GM11168 (cell line): ENCODE results near the gene GRK4.
"Not testable (repeated sequence)": the region's sequence is repeated elsewhere in the genome, so short reads cannot be mapped to it uniquely, and the experiment has no call there.

Source experiments
- in situ Hi-C: fragments of 300-500 bp; cut with MboI; formaldehyde crosslinking; loops from one replicate; pipeline ENCODE4 v1.12.0; 2022; ENCODE audit warnings: low sequenced_read_pairs; ENCODE audit not compliant: unreplicated experiment

Gene GRK4

GRCh38 chr4:2940267-2941137 lies 22.9 kb upstream of the GRK4 start:
- in situ Hi-C loops, result no loop called here

- in situ Hi-C loops, result no loop called here
Measured at GRCh38 chr4:2941138-2942036, 22.0 kb upstream of the GRK4 start.

- in situ Hi-C loops, result no loop called here
Measured at GRCh38 chr4:2942037-2942531, 21.3 kb upstream of the GRK4 start.

- in situ Hi-C loops, result no loop called here
Measured at GRCh38 chr4:2942532-2943363, 20.6 kb upstream of the GRK4 start.

- in situ Hi-C loops, result no loop called here
Measured at GRCh38 chr4:2943364-2944090, 19.8 kb upstream of the GRK4 start.

- in situ Hi-C loops, result no loop called here
Measured at GRCh38 chr4:2944091-2944482, 19.3 kb upstream of the GRK4 start.

- in situ Hi-C loops, result no loop called here
Measured at GRCh38 chr4:2944586-2945526, 18.5 kb upstream of the GRK4 start.

- in situ Hi-C loops, result not testable (repeated sequence)
Measured at GRCh38 chr4:2945619-2946604, 17.5 kb upstream of the GRK4 start.

GRCh38 chr4:2946812-2947600 lies 16.4 kb upstream of the GRK4 start:
- in situ Hi-C loops, result no loop called here

- in situ Hi-C loops, result no loop called here
Measured at GRCh38 chr4:2947926-2948325, 15.4 kb upstream of the GRK4 start.

- in situ Hi-C loops, result no loop called here
Measured at GRCh38 chr4:2948895-2949781, 14.2 kb upstream of the GRK4 start.

- in situ Hi-C loops, result no loop called here
Measured at GRCh38 chr4:2949782-2950125, 13.6 kb upstream of the GRK4 start.

- in situ Hi-C loops, result no loop called here
Measured at GRCh38 chr4:2950221-2950989, 13.0 kb upstream of the GRK4 start.

GRCh38 chr4:2953496-2953895 lies 9.9 kb upstream of the GRK4 start:
- in situ Hi-C loops, result no loop called here
